SU-DHL-6 (cell line): Measurements from ENCODE around the gene CHRM2.

Source experiments
- H2AFZ ChIP-seq: fragments of 200-600 bp; sonication (generic); 2 replicates; pipeline ENCODE4 v1.6.1; 2014; ENCODE audit warnings: low read depth, mild to moderate bottlenecking, moderate library complexity, mixed read lengths, antibody characterized with exemption, low read length; ENCODE audit not compliant: severe bottlenecking
- H3F3A ChIP-seq: fragments of 200-600 bp; shearing (Covaris generic); 2 replicates; pipeline ENCODE4 v1.6.0; 2016; ENCODE audit warnings: antibody characterized with exemption, mild to moderate bottlenecking; ENCODE audit not compliant: insufficient read depth
- H3K27ac ChIP-seq: fragments of 200-600 bp; sonication (generic); 2 replicates; pipeline ENCODE4 v1.5.1; 2016; ENCODE audit warnings: low read depth, mild to moderate bottlenecking, low read length, moderate library complexity, mixed read lengths
- H3K27me3 ChIP-seq: fragments of 200-600 bp; sonication (generic), shearing (Covaris generic); 2 replicates; pipeline ENCODE4 v1.6.0; 2014; ENCODE audit warnings: mild to moderate bottlenecking, low read length
- H3K36me3 ChIP-seq: fragments of 200-600 bp; sonication (generic); 2 replicates; pipeline ENCODE4 v1.6.1; 2014; ENCODE audit warnings: mild to moderate bottlenecking, low read length, mixed read lengths
- H3K4me2 ChIP-seq: fragments of 300-600, 200-600 bp; shearing (Covaris generic), sonication (generic); 2 replicates; pipeline ENCODE4 v1.6.0; 2014; ENCODE audit warnings: low read length, low read depth, mild to moderate bottlenecking; ENCODE audit not compliant: poor library complexity, severe bottlenecking
- H3K4me3 ChIP-seq: fragments of 200-600 bp; sonication (generic); 2 replicates; pipeline ENCODE4 v1.5.1; 2014; ENCODE audit warnings: antibody characterized with exemption, low read length, mild to moderate bottlenecking, mixed read lengths; ENCODE audit not compliant: insufficient read depth, poor library complexity, severe bottlenecking
- H3K79me2 ChIP-seq: fragments of 200-600 bp; sonication (generic); 2 replicates; pipeline ENCODE4 v1.6.1; 2014; ENCODE audit warnings: mild to moderate bottlenecking, low read length, moderate library complexity; ENCODE audit not compliant: insufficient read depth
- H3K9ac ChIP-seq: fragments of 200-600 bp; sonication (generic); 2 replicates; pipeline ENCODE4 v1.7.0; 2014; ENCODE audit warnings: mild to moderate bottlenecking, low read length
- H3K9me2 ChIP-seq: fragments of 200-600 bp; sonication (generic); replicated peaks from 2 replicates; pipeline ENCODE4 v1.6.1; 2014; ENCODE audit warnings: low read length; ENCODE audit not compliant: insufficient read depth
- H3K9me3 ChIP-seq: fragments of 200-600 bp; sonication (generic); 2 replicates; pipeline ENCODE4 v1.6.1; 2014; ENCODE audit warnings: low read length, mixed read lengths; ENCODE audit not compliant: insufficient read depth
- H4K20me1 ChIP-seq: fragments of 200-600 bp; sonication (generic); 2 replicates; pipeline ENCODE4 v1.6.1; 2014; ENCODE audit warnings: low read depth, mild to moderate bottlenecking, antibody characterized with exemption, low read length, moderate library complexity, mixed read lengths
- EZH2phosphoT487 ChIP-seq: fragments of 200-600 bp; sonication (generic), shearing (Covaris generic); conservative IDR thresholded peaks from 2 replicates; pipeline ENCODE4 v1.6.1; 2018; ENCODE audit warnings: mild to moderate bottlenecking, antibody characterized with exemption, low read length, moderate library complexity, mixed read lengths
- TF ChIP-seq, protein P1 (sequence below): fragments of 200-600 bp; sonication (generic); IDR thresholded peaks from one replicate; pipeline ENCODE4 v1.5.1; 2017; ENCODE audit warnings: antibody characterized with exemption, mild to moderate bottlenecking, low read length, moderate library complexity; ENCODE audit not compliant: insufficient read depth, poor library complexity, severe bottlenecking

The CHRM2 gene

DNA sequence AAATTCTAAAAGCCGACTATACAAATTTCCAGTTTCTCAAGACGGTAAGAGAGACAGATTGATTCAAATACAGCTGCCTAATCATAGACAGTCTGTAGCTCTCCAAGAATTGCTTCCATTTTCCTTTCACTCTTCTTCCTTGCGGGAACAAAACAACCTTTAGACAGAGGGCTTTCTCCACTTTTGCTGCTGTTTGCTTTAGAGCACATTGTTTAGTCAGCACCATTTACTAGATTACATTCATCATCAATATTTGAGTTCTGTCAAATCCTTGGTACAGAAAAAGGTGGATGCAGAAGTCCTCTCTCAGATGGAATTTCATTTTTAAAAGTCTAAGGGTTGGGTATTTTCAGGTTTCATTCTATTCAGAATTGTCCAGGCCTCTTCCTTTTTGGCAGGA is 137.4 kb downstream of the CHRM2 start:
- Histone ChIP-seq H3K79me2 (no peaks in the 10 kb centered on the region), H3K4me2 (no peak overlapping the region), H2AFZ (no peak overlapping the region), H4K20me1 (no peaks in the 10 kb centered on the region), H3K9me3 (no peaks in the 10 kb centered on the region), H3K27ac (no peak overlapping the region), H3K4me3 (no peak overlapping the region), H3F3A (no peaks in the 10 kb centered on the region), H3K36me3 (no peaks in the 10 kb centered on the region), H3K9me2 (no peaks in the 10 kb centered on the region), H3K27me3 (no peaks in the 10 kb centered on the region), H3K9ac (no peak overlapping the region)
- TF ChIP-seq EZH2phosphoT487 = no peak
- TF ChIP-seq, protein P1, sequence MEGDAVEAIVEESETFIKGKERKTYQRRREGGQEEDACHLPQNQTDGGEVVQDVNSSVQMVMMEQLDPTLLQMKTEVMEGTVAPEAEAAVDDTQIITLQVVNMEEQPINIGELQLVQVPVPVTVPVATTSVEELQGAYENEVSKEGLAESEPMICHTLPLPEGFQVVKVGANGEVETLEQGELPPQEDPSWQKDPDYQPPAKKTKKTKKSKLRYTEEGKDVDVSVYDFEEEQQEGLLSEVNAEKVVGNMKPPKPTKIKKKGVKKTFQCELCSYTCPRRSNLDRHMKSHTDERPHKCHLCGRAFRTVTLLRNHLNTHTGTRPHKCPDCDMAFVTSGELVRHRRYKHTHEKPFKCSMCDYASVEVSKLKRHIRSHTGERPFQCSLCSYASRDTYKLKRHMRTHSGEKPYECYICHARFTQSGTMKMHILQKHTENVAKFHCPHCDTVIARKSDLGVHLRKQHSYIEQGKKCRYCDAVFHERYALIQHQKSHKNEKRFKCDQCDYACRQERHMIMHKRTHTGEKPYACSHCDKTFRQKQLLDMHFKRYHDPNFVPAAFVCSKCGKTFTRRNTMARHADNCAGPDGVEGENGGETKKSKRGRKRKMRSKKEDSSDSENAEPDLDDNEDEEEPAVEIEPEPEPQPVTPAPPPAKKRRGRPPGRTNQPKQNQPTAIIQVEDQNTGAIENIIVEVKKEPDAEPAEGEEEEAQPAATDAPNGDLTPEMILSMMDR = no peak

- Histone ChIP-seq H2AFZ (no peak overlapping the region), H3K9me2 (no peaks in the 10 kb centered on the region), H3K9ac (no peak overlapping the region), H3K27ac (no peak overlapping the region), H3F3A (no peaks in the 10 kb centered on the region), H3K27me3 (no peaks in the 10 kb centered on the region), H3K4me3 (no peak overlapping the region), H3K36me3 (no peaks in the 10 kb centered on the region), H3K9me3 (no peaks in the 10 kb centered on the region), H3K4me2 (no peak overlapping the region), H4K20me1 (no peaks in the 10 kb centered on the region), H3K79me2 (no peaks in the 10 kb centered on the region)
- TF ChIP-seq, protein P1 = no peak
- TF ChIP-seq EZH2phosphoT487 = no peak
These were observed 137.8 kb downstream of the CHRM2 start for GRCh38 chr7:137006293-137006692.

DNA sequence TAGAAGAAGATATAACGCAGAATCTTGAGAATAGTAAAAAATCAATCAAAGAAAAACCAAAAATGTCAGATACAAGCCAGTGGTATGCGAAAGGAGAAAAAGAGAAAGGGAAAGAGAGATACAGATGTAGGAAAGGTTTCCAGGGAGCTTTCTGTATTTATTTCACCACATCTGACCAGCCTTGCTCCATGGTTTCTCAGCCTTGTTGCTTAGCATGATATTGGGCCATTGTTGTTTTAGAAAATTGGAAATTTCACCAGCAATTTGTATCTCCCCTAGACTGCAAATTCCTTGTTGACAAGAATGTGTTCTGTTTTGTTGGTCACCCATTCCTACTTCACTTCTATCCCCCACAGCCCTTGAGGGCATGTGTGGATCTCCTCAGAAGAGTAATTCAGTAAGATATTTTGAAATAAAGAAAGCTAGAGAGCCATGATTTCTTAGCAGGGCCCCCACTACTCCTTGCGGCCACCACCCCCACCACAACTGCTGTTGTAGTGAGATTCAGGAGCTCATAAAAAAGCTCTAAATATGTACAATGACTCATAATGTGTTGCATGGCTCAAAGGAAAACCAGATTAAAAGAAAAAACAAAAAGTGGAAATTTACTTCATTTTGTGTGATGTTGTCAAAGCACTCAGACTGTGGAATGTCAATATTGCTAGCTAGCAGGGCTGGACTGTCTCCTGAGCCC is 138.7 kb downstream of the CHRM2 start:
- Histone ChIP-seq H3K4me2 (no peak overlapping the region), H2AFZ (no peak overlapping the region), H4K20me1 (no peaks in the 10 kb centered on the region), H3K36me3 (no peaks in the 10 kb centered on the region), H3K27ac (no peak overlapping the region), H3K9me2 (no peaks in the 10 kb centered on the region), H3K4me3 (no peak overlapping the region), H3K9me3 (no peaks in the 10 kb centered on the region), H3F3A (no peaks in the 10 kb centered on the region), H3K79me2 (no peaks in the 10 kb centered on the region), H3K9ac (no peak overlapping the region), H3K27me3 (no peaks in the 10 kb centered on the region)
- TF ChIP-seq, protein P1 = no peak
- TF ChIP-seq EZH2phosphoT487 = no peak
